ENCODE measurements around the gene MAP1LC3C. TPM values are rescaled to one million over a fixed set of nuclear protein-coding genes. Genes with fewer than 3 reads are reported as not detected.

Gene MAP1LC3C
- polyA plus RNA-seq, 2 donors = 0.37 to 0.67 TPM

GRCh38 chr1:242011894-242012660 lies 13.2 kb upstream of the MAP1LC3C start:
- no peaks in the 10 kb centered on the region for H3K4me1 ChIP-seq (ENCODE audit: control insufficient read depth in 2 of 2, insufficient read depth in 2 of 2, low read length in 1 of 2)
- no peak overlapping the region for H3K27ac ChIP-seq (ENCODE audit: low read depth in 2 of 2, low read length in 1 of 2)
- no peaks in the 10 kb centered on the region for H3K27me3 ChIP-seq (ENCODE audit: control insufficient read depth in 1 of 2, insufficient read depth in 2 of 2, low read length in 2 of 2)
- H3K4me3 ChIP-seq (ENCODE audit: low read depth in 1 of 2, low read length in 2 of 2) = no peak overlapping the region
- 81 to 82% methylated on average over 5 of the region's 5 CpGs for WGBS, 2 donors
- peaks cover 0 to 4% of the 10 kb centered on the region in 2 donors for H3K9me3 ChIP-seq (ENCODE audit: control insufficient read depth in 2 of 2, insufficient read depth in 1 of 2, low read depth in 1 of 2, low read length in 1 of 2)
- H3K36me3 ChIP-seq (ENCODE audit: control insufficient read depth in 2 of 2, insufficient read depth in 2 of 2, low read length in 1 of 2) = no peaks in the 10 kb centered on the region

- Histone ChIP-seq H3K27ac (ENCODE audit: low read depth in 2 of 2, low read length in 1 of 2) (no peak overlapping the region), H3K4me1 (ENCODE audit: control insufficient read depth in 2 of 2, insufficient read depth in 2 of 2, low read length in 1 of 2) (no peaks in the 10 kb centered on the region), H3K9me3 (ENCODE audit: control insufficient read depth in 2 of 2, insufficient read depth in 1 of 2, low read depth in 1 of 2, low read length in 1 of 2) (peaks cover 0 to 4% of the 10 kb centered on the region in 2 donors), H3K4me3 (ENCODE audit: low read depth in 1 of 2, low read length in 2 of 2) (no peak overlapping the region), H3K27me3 (ENCODE audit: control insufficient read depth in 1 of 2, insufficient read depth in 2 of 2, low read length in 2 of 2) (no peaks in the 10 kb centered on the region), H3K36me3 (ENCODE audit: control insufficient read depth in 2 of 2, insufficient read depth in 2 of 2, low read length in 1 of 2) (no peaks in the 10 kb centered on the region)
- 49 to 60% methylated on average over 5 of the region's 5 CpGs for WGBS, 2 donors
Measured at GRCh38 chr1:242008826-242009495, 10.1 kb upstream of the MAP1LC3C start.

GRCh38 chr1:242006976-242007375 lies 8.1 kb upstream of the MAP1LC3C start:
- Histone ChIP-seq H3K27ac (ENCODE audit: low read depth in 2 of 2, low read length in 1 of 2) (no peak overlapping the region), H3K4me3 (ENCODE audit: low read depth in 1 of 2, low read length in 2 of 2) (no peak overlapping the region), H3K36me3 (ENCODE audit: control insufficient read depth in 2 of 2, insufficient read depth in 2 of 2, low read length in 1 of 2) (no peaks in the 10 kb centered on the region), H3K4me1 (ENCODE audit: control insufficient read depth in 2 of 2, insufficient read depth in 2 of 2, low read length in 1 of 2) (no peaks in the 10 kb centered on the region), H3K27me3 (ENCODE audit: control insufficient read depth in 1 of 2, insufficient read depth in 2 of 2, low read length in 2 of 2) (no peaks in the 10 kb centered on the region), H3K9me3 (ENCODE audit: control insufficient read depth in 2 of 2, insufficient read depth in 1 of 2, low read depth in 1 of 2, low read length in 1 of 2) (peaks cover 0 to 4% of the 10 kb centered on the region in 2 donors)
- 76 to 80% methylated on average over 3 of the region's 3 CpGs for WGBS, 2 donors

GRCh38 chr1:242005866-242006535 lies 7.1 kb upstream of the MAP1LC3C start:
- WGBS, 2 donors = 83 to 86% methylated on average over 5 of the region's 5 CpGs
- no peaks in the 10 kb centered on the region for H3K27me3 ChIP-seq (ENCODE audit: control insufficient read depth in 1 of 2, insufficient read depth in 2 of 2, low read length in 2 of 2)
- H3K27ac ChIP-seq (ENCODE audit: low read depth in 2 of 2, low read length in 1 of 2) = no peak overlapping the region

GRCh38 chr1:242004751-242005495 lies 6.0 kb upstream of the MAP1LC3C start:
- no peak overlapping the region for H3K27ac ChIP-seq (ENCODE audit: low read depth in 2 of 2, low read length in 1 of 2)
- peaks cover 0 to 4% of the 10 kb centered on the region in 2 donors for H3K9me3 ChIP-seq (ENCODE audit: control insufficient read depth in 2 of 2, insufficient read depth in 1 of 2, low read depth in 1 of 2, low read length in 1 of 2)
- no peaks in the 10 kb centered on the region for H3K4me1 ChIP-seq (ENCODE audit: control insufficient read depth in 2 of 2, insufficient read depth in 2 of 2, low read length in 1 of 2)
- no peaks in the 10 kb centered on the region for H3K27me3 ChIP-seq (ENCODE audit: control insufficient read depth in 1 of 2, insufficient read depth in 2 of 2, low read length in 2 of 2)
- 83 to 91% methylated on average over 5 of the region's 5 CpGs for WGBS, 2 donors
- H3K4me3 ChIP-seq (ENCODE audit: low read depth in 1 of 2, low read length in 2 of 2) = no peak overlapping the region
- H3K36me3 ChIP-seq (ENCODE audit: control insufficient read depth in 2 of 2, insufficient read depth in 2 of 2, low read length in 1 of 2) = no peaks in the 10 kb centered on the region

More at GRCh38 chr1:242005866-242006535, 7.1 kb upstream of the MAP1LC3C start:
- Histone ChIP-seq H3K4me3 (ENCODE audit: low read depth in 1 of 2, low read length in 2 of 2) (no peak overlapping the region), H3K36me3 (ENCODE audit: control insufficient read depth in 2 of 2, insufficient read depth in 2 of 2, low read length in 1 of 2) (no peaks in the 10 kb centered on the region), H3K4me1 (ENCODE audit: control insufficient read depth in 2 of 2, insufficient read depth in 2 of 2, low read length in 1 of 2) (no peaks in the 10 kb centered on the region), H3K9me3 (ENCODE audit: control insufficient read depth in 2 of 2, insufficient read depth in 1 of 2, low read depth in 1 of 2, low read length in 1 of 2) (peaks cover 0 to 4% of the 10 kb centered on the region in 2 donors)

GRCh38 chr1:242002510-242002909 lies 3.6 kb upstream of the MAP1LC3C start:
- Histone ChIP-seq H3K27me3 (ENCODE audit: control insufficient read depth in 1 of 2, insufficient read depth in 2 of 2, low read length in 2 of 2) (no peaks in the 10 kb centered on the region), H3K4me3 (ENCODE audit: low read depth in 1 of 2, low read length in 2 of 2) (no peak overlapping the region), H3K4me1 (ENCODE audit: control insufficient read depth in 2 of 2, insufficient read depth in 2 of 2, low read length in 1 of 2) (no peaks in the 10 kb centered on the region), H3K27ac (ENCODE audit: low read depth in 2 of 2, low read length in 1 of 2) (no peak overlapping the region), H3K36me3 (ENCODE audit: control insufficient read depth in 2 of 2, insufficient read depth in 2 of 2, low read length in 1 of 2) (no peaks in the 10 kb centered on the region), H3K9me3 (ENCODE audit: control insufficient read depth in 2 of 2, insufficient read depth in 1 of 2, low read depth in 1 of 2, low read length in 1 of 2) (no peaks in the 10 kb centered on the region)
- 67 to 81% methylated on average over 4 of the region's 4 CpGs for WGBS, 2 donors

- no peaks in the 10 kb centered on the region for H3K4me1 ChIP-seq (ENCODE audit: control insufficient read depth in 2 of 2, insufficient read depth in 2 of 2, low read length in 1 of 2)
- no peak overlapping the region for H3K27ac ChIP-seq (ENCODE audit: low read depth in 2 of 2, low read length in 1 of 2)
- H3K36me3 ChIP-seq (ENCODE audit: control insufficient read depth in 2 of 2, insufficient read depth in 2 of 2, low read length in 1 of 2) = no peaks in the 10 kb centered on the region
- H3K4me3 ChIP-seq (ENCODE audit: low read depth in 1 of 2, low read length in 2 of 2) = no peak overlapping the region
- no peaks in the 10 kb centered on the region for H3K27me3 ChIP-seq (ENCODE audit: control insufficient read depth in 1 of 2, insufficient read depth in 2 of 2, low read length in 2 of 2)
- WGBS, 2 donors = 69 to 80% methylated on average over 5 of the region's 5 CpGs
- no peaks in the 10 kb centered on the region for H3K9me3 ChIP-seq (ENCODE audit: control insufficient read depth in 2 of 2, insufficient read depth in 1 of 2, low read depth in 1 of 2, low read length in 1 of 2)
Measured at GRCh38 chr1:242002072-242002471, 3.2 kb upstream of the MAP1LC3C start.

- no peaks in the 10 kb centered on the region for H3K27me3 ChIP-seq (ENCODE audit: control insufficient read depth in 1 of 2, insufficient read depth in 2 of 2, low read length in 2 of 2)
- WGBS, 2 donors = 75 to 91% methylated on average over 7 of the region's 7 CpGs
- H3K4me1 ChIP-seq (ENCODE audit: control insufficient read depth in 2 of 2, insufficient read depth in 2 of 2, low read length in 1 of 2) = no peaks in the 10 kb centered on the region
- H3K4me3 ChIP-seq (ENCODE audit: low read depth in 1 of 2, low read length in 2 of 2) = no peak overlapping the region
- H3K36me3 ChIP-seq (ENCODE audit: control insufficient read depth in 2 of 2, insufficient read depth in 2 of 2, low read length in 1 of 2) = no peaks in the 10 kb centered on the region
- no peak overlapping the region for H3K27ac ChIP-seq (ENCODE audit: low read depth in 2 of 2, low read length in 1 of 2)
- no peaks in the 10 kb centered on the region for H3K9me3 ChIP-seq (ENCODE audit: control insufficient read depth in 2 of 2, insufficient read depth in 1 of 2, low read depth in 1 of 2, low read length in 1 of 2)
Measured at GRCh38 chr1:242000434-242000833, 1.5 kb upstream of the MAP1LC3C start.

GRCh38 chr1:241998412-241998921 lies 431 bp downstream of the MAP1LC3C start:
- no peaks in the 10 kb centered on the region for H3K36me3 ChIP-seq (ENCODE audit: control insufficient read depth in 2 of 2, insufficient read depth in 2 of 2, low read length in 1 of 2)
- no peak overlapping the region for H3K27ac ChIP-seq (ENCODE audit: low read depth in 2 of 2, low read length in 1 of 2)
- no peaks in the 10 kb centered on the region for H3K27me3 ChIP-seq (ENCODE audit: control insufficient read depth in 1 of 2, insufficient read depth in 2 of 2, low read length in 2 of 2)
- no peaks in the 10 kb centered on the region for H3K4me1 ChIP-seq (ENCODE audit: control insufficient read depth in 2 of 2, insufficient read depth in 2 of 2, low read length in 1 of 2)
- WGBS, 2 donors = 10 to 16% methylated on average over 20 of the region's 20 CpGs
- no peaks in the 10 kb centered on the region for H3K9me3 ChIP-seq (ENCODE audit: control insufficient read depth in 2 of 2, insufficient read depth in 1 of 2, low read depth in 1 of 2, low read length in 1 of 2)
- no peak overlapping the region for H3K4me3 ChIP-seq (ENCODE audit: low read depth in 1 of 2, low read length in 2 of 2)

Measured in esophagus (tissue), 2 donors.